ENCODE data around the gene MVB12B. TPM values are rescaled to one million over a fixed set of nuclear protein-coding genes. Genes with fewer than 3 reads are reported as not detected.

MVB12B gene
- total RNA-seq, 1 donor from 2014 or later: 47.8 TPM

DNA sequence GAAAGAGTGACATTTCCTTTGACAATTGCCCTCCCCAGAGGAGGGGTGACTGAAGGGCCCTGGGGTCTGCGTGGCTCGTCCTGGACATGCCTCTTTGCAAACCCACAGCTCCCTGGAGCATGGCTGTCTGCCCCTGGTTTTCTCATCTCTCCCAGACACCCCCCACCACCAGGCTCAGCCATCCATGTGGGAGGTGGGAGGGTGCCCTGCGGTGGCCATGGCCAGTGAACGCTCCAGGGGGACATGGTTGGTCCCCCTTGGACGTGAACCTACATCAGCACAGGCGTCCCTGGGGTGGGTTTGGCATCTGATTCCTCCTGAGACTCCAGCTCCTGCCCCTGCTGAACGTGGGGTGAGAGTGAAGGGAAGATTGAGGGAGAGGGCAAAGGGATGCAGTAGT is 219.4 kb downstream of the MVB12B start:
- H3K9me3 ChIP-seq: no peaks in the 10 kb centered on the region
- no peaks in the 10 kb centered on the region for H3K36me3 ChIP-seq
- H3K4me3 ChIP-seq: no peak overlapping the region
- H3K27me3 ChIP-seq (ENCODE audit: low read depth): no peaks in the 10 kb centered on the region
- ATAC-seq (no peak), DNase-seq (peak; percentile 24)
- H3K27ac ChIP-seq: no peak overlapping the region
- intact Hi-C loops (cut with DNase I): no loop called here
- no peaks in the 10 kb centered on the region for H3K4me1 ChIP-seq
- TF ChIP-seq, protein P1, sequence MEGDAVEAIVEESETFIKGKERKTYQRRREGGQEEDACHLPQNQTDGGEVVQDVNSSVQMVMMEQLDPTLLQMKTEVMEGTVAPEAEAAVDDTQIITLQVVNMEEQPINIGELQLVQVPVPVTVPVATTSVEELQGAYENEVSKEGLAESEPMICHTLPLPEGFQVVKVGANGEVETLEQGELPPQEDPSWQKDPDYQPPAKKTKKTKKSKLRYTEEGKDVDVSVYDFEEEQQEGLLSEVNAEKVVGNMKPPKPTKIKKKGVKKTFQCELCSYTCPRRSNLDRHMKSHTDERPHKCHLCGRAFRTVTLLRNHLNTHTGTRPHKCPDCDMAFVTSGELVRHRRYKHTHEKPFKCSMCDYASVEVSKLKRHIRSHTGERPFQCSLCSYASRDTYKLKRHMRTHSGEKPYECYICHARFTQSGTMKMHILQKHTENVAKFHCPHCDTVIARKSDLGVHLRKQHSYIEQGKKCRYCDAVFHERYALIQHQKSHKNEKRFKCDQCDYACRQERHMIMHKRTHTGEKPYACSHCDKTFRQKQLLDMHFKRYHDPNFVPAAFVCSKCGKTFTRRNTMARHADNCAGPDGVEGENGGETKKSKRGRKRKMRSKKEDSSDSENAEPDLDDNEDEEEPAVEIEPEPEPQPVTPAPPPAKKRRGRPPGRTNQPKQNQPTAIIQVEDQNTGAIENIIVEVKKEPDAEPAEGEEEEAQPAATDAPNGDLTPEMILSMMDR (IDR thresholded peaks at IDR 0.05): no peak

DNA sequence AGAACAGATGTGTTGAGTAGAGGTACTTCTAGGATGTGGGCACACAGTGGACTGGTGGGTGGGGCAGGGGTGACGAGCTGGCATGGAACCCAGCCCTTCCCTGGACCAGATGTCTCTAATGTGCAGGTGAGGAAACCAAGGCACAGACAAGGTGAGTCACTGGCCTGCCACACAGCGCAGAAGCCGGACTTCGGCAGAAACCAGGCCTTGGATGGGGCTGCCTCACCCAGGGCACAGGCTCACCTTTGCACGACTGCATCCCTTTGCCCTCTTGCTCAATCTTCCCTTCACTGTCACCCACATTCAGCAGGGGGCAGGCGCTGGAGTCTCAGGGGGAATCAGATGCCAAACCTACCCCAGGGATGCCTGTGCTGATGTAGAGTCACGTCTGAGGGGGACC is 221.7 kb downstream of the MVB12B start:
- H3K27me3 ChIP-seq (ENCODE audit: low read depth): no peaks in the 10 kb centered on the region
- no peaks in the 10 kb centered on the region for H3K36me3 ChIP-seq
- no peaks in the 10 kb centered on the region for H3K9me3 ChIP-seq
- no peak overlapping the region for H3K27ac ChIP-seq
- no peak overlapping the region for H3K4me3 ChIP-seq
- TF ChIP-seq, protein P1 (IDR thresholded peaks at IDR 0.05): no peak
- ATAC-seq (no peak), DNase-seq (no peak)
- intact Hi-C loops (cut with DNase I): no loop called here
- no peaks in the 10 kb centered on the region for H3K4me1 ChIP-seq

DNA sequence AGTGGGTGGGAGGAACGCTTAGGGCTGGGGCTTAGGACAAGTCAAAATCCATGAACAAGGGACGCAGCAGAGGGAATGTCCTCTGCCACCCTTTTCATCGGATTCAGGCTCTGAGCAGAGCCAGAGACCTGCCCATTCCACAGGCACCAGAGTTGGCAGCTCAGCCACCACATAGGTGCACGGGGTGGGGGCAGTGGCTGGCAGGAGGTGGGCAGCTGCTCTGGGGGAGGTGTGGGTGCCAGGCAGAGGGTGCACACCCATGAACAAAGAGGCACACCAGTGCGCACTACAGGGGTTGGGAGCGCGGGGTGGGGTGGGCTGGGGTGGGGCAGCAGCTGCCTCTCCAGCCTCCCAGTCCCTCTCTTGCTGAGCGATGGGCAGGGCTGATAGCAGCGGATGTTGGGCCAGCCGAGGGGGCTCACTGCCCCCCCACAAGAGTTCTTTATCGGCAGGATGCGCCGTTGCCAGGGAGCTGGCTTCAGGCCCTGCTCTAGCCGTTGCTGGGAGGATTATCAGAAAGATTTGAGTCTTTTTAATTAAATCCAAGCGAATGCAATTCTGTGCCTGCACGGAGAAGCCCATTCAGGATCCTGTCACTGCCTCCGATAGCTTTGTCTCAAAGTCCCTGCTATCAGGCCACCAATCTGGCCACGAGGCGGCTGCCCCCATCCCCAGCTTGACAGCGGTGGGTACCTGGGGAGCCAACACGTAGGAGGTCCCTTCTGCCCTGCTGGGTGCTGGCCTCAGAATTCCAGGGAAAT is 222.8 kb downstream of the MVB12B start:
- TF ChIP-seq, protein P1 (IDR thresholded peaks at IDR 0.05): no peak
- no peak overlapping the region for H3K27ac ChIP-seq
- no peaks in the 10 kb centered on the region for H3K4me1 ChIP-seq
- no peak overlapping the region for H3K4me3 ChIP-seq
- ATAC-seq (peak in 1 of 2 donors; percentile 33), DNase-seq (no peak)
- no peaks in the 10 kb centered on the region for H3K36me3 ChIP-seq
- H3K9me3 ChIP-seq: no peaks in the 10 kb centered on the region
- intact Hi-C loops (cut with DNase I): no loop called here
- no peaks in the 10 kb centered on the region for H3K27me3 ChIP-seq (ENCODE audit: low read depth)

DNA sequence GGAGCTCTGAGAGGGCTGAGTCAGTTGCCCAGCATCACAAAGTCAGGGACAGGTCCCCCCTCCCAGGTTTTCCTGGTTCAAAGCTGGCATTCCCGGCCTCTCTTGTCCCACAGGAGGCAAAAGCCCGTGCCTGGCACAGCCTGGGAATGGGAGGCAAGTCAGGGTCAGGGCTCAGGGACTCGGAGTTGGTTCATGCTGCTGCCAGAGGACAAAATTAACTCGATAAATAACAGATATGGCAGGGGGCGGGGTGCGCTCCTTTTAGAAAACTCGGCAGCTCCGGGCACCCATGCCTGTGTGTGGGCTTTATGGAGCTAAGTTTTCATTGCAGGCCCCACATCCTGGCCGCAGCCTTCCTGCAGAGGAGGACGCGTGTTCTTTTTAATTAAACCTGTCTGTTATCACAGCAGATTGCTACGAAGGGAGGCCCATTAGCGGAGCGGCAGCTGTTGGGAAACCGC is 224.3 kb downstream of the MVB12B start:
- no peaks in the 10 kb centered on the region for H3K27me3 ChIP-seq (ENCODE audit: low read depth)
- no peak overlapping the region for H3K4me3 ChIP-seq
- ATAC-seq (no peak), DNase-seq (no peak)
- no peaks in the 10 kb centered on the region for H3K4me1 ChIP-seq
- no peak overlapping the region for H3K27ac ChIP-seq
- no peaks in the 10 kb centered on the region for H3K9me3 ChIP-seq
- TF ChIP-seq, protein P1 (IDR thresholded peaks at IDR 0.05): no peak
- no peaks in the 10 kb centered on the region for H3K36me3 ChIP-seq
- intact Hi-C loops (cut with DNase I): no loop called here

DNA sequence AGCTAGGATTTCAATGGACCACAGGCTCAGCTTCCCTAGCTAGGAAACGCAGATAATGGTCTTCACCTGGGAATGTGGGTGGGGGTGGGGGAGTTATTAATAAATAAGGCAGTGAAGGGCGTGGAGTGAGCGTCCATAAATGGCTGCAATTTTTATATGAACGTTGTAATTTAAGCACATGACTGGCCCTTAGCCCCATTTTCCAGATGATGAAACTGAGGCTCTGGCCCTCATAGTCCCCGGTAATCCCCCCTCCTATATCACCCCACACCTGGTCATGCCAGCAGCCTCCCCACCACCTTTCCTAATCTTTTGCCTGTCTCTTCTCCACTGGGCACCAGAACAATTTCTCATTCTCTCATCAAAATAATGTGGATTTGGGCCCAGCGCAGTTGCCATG is 225.2 kb downstream of the MVB12B start:
- no peak overlapping the region for H3K27ac ChIP-seq
- no peaks in the 10 kb centered on the region for H3K9me3 ChIP-seq
- H3K4me3 ChIP-seq: no peak overlapping the region
- H3K27me3 ChIP-seq (ENCODE audit: low read depth): no peaks in the 10 kb centered on the region
- no peaks in the 10 kb centered on the region for H3K4me1 ChIP-seq
- intact Hi-C loops (cut with DNase I): no loop called here
- H3K36me3 ChIP-seq: no peaks in the 10 kb centered on the region
- DNase-seq (no peak), ATAC-seq (no peak)
- TF ChIP-seq, protein P1 (IDR thresholded peaks at IDR 0.05): no peak
